Smooth muscle cell (in vitro differentiated cells): ENCODE measurements around the gene RRP9. TPM values are rescaled to one million over a fixed set of nuclear protein-coding genes. Genes with fewer than 3 reads are reported as not detected.
"Not testable (repeated sequence)": the region's sequence is repeated elsewhere in the genome, so short reads cannot be mapped to it uniquely, and the experiment has no call there.

Experiments
- DNase-seq: peaks from one replicate; lab custom pipeline; 2025; ENCODE audit not compliant: unreplicated experiment; lab: John Stamatoyannopoulos, UW
- H2AFZ ChIP-seq: fragments of 200-600 bp; sonication (generic); 2 replicates; pipeline ENCODE4 v1.6.0; 2016; ENCODE audit warnings: antibody characterized with exemption, low read depth, mild to moderate bottlenecking
- H3F3A ChIP-seq: fragments of 200-600 bp; sonication (generic); 2 replicates; pipeline ENCODE4 v1.6.0; 2017; ENCODE audit warnings: antibody characterized with exemption, low read depth
- H3K27ac ChIP-seq: fragments of 200-600 bp; sonication (generic); 2 replicates; pipeline ENCODE4 v1.5.1; 2016; ENCODE audit warnings: low read depth, mild to moderate bottlenecking
- H3K27me3 ChIP-seq: fragments of 200-600 bp; sonication (generic); 2 replicates; pipeline ENCODE4 v1.6.1; 2016; ENCODE audit warnings: low read depth, mild to moderate bottlenecking
- H3K36me3 ChIP-seq: fragments of 200-600 bp; sonication (generic); 2 replicates; pipeline ENCODE4 v1.5.1; 2016; ENCODE audit warnings: low read depth
- H3K4me1 ChIP-seq: fragments of 200-600 bp; sonication (generic); 2 replicates; pipeline ENCODE4 v1.5.1; 2016; ENCODE audit warnings: low read depth
- H3K4me2 ChIP-seq: fragments of 200-600 bp; sonication (generic); 2 replicates; pipeline ENCODE4 v1.6.0; 2016; ENCODE audit warnings: mild to moderate bottlenecking
- H3K4me3 ChIP-seq: fragments of 200-600 bp; sonication (generic); 2 replicates; pipeline ENCODE4 v1.5.1; 2016; ENCODE audit warnings: mild to moderate bottlenecking
- H3K79me2 ChIP-seq: fragments of 200-600 bp; sonication (generic); 2 replicates; pipeline ENCODE4 v1.6.0; 2016; ENCODE audit warnings: low read depth, mild to moderate bottlenecking
- H3K9ac ChIP-seq: fragments of 200-600 bp; sonication (generic); 2 replicates; pipeline ENCODE4 v1.6.0; 2016; ENCODE audit warnings: low read depth
- H3K9me3 ChIP-seq: fragments of 200-600 bp; sonication (generic); replicated peaks from 2 replicates; pipeline ENCODE4 v1.5.1; 2016; ENCODE audit warnings: low read depth
- H4K20me1 ChIP-seq: fragments of 200-600 bp; sonication (generic); 2 replicates; pipeline ENCODE4 v1.6.0; 2016; ENCODE audit warnings: low read depth
- WGBS: methylation state at CpG from one replicate; pipeline ENCODE4 v1.1.7; 2016; ENCODE audit warnings: low lambda C conversion rate; 5-methylcytosine and 5-hydroxymethylcytosine counted together
- polyA plus RNA-seq: library from polyadenylated mRNA; unstranded; fragments of >200 nt; fragmentation: Nextera tagmentation; extraction: Ambion mirVana; gene quantifications from 2 replicates; pipeline ENCODE4 v1.2.1, GENCODE V29; 2016
- total RNA-seq: library from RNA; depleted of rRNA; stranded (reverse); fragments of >200 nt; gene quantifications from 2 replicates; pipeline ENCODE4 v1.2.3, GENCODE V29; 2014
- TF ChIP-seq, protein P1 (sequence below): fragments of 200-600 bp; sonication (generic); IDR thresholded peaks from 2 replicates; pipeline ENCODE4 v1.5.1; 2017; ENCODE audit warnings: borderline replicate concordance, mild to moderate bottlenecking, antibody characterized with exemption; ENCODE audit not compliant: insufficient read depth, poor library complexity, severe bottlenecking

RRP9 gene
- total and polyA plus RNA-seq, 2 experiments from 2014 or later, result 13.1 to 23.9 TPM

DNA sequence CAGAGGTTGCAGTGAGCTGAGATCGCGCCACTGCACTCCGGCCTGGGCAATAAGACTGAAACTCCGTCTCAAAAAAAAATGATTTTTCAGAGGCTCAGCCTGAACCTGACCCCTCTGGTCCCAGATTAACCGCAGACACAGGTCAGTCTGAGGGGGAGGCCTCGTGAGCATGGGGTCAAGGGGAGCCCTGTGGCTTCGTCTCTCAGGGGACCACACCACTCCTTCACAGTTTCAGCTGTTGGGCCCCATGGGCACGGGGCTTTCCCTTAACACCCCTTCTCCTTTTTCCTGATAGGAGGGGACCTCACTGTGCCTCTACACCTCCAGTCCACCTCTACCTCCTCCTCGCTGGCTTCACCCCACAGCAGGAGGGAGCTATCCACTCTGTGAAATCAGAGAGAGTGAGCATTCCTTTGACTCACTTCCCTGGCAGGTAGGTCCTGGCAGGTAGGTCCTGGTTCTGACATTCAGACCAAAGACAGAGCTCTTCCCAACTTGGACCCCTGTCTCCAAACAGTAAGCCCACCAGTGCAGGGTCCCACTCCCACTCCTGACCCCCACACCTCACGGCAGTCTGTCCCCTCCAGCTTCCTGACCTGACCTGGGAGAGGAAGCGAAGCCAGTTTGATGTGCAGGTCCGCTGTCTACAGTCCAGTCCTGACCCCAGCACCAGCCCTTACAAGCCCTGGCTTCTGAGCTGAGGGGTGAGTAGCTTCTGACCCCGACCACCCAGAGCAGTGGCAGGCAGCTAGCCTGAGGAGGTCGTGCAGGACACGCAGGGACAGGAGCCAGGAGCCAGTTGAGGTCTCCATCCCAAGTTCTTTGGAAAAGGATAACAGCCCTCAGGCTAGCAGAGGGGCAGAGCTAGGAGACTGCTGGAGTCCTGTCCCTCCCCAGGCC is 9.0 kb downstream of the RRP9 start:
- H3K27ac ChIP-seq, result no peak overlapping the region
- DNase-seq, result no peak
- no peaks in the 10 kb centered on the region for H3F3A ChIP-seq
- no peaks in the 10 kb centered on the region for H3K36me3 ChIP-seq
- WGBS, result 98% methylated on average over 15 of the region's 15 CpGs
- no peak overlapping the region for H3K4me2 ChIP-seq
- H3K4me1 ChIP-seq, result no peaks in the 10 kb centered on the region
- H3K9me3 ChIP-seq, result no peaks in the 10 kb centered on the region
- TF ChIP-seq, protein P1, sequence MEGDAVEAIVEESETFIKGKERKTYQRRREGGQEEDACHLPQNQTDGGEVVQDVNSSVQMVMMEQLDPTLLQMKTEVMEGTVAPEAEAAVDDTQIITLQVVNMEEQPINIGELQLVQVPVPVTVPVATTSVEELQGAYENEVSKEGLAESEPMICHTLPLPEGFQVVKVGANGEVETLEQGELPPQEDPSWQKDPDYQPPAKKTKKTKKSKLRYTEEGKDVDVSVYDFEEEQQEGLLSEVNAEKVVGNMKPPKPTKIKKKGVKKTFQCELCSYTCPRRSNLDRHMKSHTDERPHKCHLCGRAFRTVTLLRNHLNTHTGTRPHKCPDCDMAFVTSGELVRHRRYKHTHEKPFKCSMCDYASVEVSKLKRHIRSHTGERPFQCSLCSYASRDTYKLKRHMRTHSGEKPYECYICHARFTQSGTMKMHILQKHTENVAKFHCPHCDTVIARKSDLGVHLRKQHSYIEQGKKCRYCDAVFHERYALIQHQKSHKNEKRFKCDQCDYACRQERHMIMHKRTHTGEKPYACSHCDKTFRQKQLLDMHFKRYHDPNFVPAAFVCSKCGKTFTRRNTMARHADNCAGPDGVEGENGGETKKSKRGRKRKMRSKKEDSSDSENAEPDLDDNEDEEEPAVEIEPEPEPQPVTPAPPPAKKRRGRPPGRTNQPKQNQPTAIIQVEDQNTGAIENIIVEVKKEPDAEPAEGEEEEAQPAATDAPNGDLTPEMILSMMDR, result no peak
- no peak overlapping the region for H3K9ac ChIP-seq
- H3K27me3 ChIP-seq, result no peaks in the 10 kb centered on the region
- no peak overlapping the region for H3K4me3 ChIP-seq
- no peaks in the 10 kb centered on the region for H3K79me2 ChIP-seq
- H2AFZ ChIP-seq, result no peak overlapping the region
- no peaks in the 10 kb centered on the region for H4K20me1 ChIP-seq

DNA sequence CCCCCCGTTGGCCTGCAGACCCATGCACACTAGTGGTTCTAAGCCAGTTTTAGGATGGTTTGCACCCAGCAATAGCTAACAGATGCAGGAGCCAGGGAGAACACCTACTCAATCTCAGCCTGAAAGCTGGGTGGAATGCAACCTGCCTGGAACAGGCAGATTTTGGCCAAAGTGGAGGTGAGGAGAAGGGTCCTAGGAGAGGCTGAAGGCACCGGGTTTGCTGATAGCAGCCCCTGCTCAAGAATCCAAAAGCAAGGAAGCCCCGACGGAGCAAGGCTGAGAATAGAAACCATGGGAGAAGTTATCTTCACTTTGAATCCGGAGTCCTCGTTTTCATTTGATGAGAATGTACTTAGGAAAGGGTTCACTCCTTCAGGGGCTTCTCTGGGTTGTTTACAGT is 9.9 kb downstream of the RRP9 start:
- H2AFZ ChIP-seq, result no peak overlapping the region
- H3K4me3 ChIP-seq, result no peak overlapping the region
- no peaks in the 10 kb centered on the region for H3K36me3 ChIP-seq
- H3K4me2 ChIP-seq, result no peak overlapping the region
- DNase-seq, result no peak
- no peaks in the 10 kb centered on the region for H3K27me3 ChIP-seq
- H3K4me1 ChIP-seq, result no peaks in the 10 kb centered on the region
- H3F3A ChIP-seq, result no peaks in the 10 kb centered on the region
- H4K20me1 ChIP-seq, result no peaks in the 10 kb centered on the region
- no peak overlapping the region for H3K9ac ChIP-seq
- H3K9me3 ChIP-seq, result no peaks in the 10 kb centered on the region
- TF ChIP-seq, protein P1, result no peak
- 100% methylated on average over 6 of the region's 6 CpGs for WGBS
- no peak overlapping the region for H3K27ac ChIP-seq
- no peaks in the 10 kb centered on the region for H3K79me2 ChIP-seq

DNA sequence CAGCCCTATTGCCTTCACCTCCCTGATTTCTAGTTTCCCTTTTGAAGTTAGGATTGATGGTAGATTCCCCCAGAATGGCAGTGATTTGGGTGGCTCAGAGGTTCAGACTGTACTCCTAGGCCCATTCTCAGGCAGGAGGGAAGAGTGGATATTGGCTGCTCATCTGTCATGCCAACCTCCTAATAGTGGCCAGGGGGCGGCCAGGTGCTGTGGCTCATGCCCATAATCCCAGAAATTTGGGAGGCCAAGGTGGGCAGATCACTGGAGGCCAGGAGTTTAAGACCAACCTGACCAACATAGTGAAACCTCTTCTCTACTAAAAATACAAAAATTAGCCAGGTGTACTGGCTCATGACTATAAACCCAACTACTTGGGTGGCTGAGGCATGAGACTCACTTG is 11.3 kb downstream of the RRP9 start:
- TF ChIP-seq, protein P1, result no peak
- Histone ChIP-seq H3K4me1 (no peaks in the 10 kb centered on the region), H3K27me3 (no peaks in the 10 kb centered on the region), H4K20me1 (no peaks in the 10 kb centered on the region), H3F3A (no peaks in the 10 kb centered on the region), H3K9me3 (no peaks in the 10 kb centered on the region), H3K4me3 (no peak overlapping the region), H3K4me2 (no peak overlapping the region), H3K9ac (no peak overlapping the region), H2AFZ (no peak overlapping the region), H3K27ac (no peak overlapping the region), H3K79me2 (no peaks in the 10 kb centered on the region), H3K36me3 (no peaks in the 10 kb centered on the region)
- 100% methylated on average over 1 of the region's 1 CpG for WGBS
- no peak for DNase-seq

DNA sequence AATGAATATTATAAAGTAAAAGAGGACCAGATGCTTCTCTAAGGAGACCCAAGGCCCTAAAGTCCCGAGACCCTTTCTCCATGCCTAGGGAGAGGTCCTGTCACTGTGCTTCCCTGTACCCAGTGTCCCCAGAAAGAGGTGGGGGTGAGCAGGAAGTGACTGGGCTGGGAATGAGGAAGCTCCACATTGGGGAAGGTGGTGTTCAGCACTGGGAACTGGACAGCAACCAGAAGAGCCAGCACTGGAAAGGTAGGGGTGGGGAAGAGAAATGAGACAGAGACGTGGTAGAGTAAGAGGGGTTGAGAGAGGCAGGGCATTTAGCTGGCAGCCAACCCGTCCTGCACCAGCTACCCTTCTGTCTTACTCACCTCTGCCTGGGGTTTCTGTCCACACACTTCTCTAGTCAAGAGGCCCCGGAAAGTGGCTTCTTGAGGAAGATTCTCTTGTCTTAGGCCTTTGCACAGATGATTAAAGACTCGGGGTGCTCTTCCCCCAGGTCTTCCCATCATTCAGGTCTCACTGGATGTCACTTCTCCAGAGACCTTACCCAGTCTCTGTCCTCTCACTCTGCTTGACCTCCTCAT is 12.2 kb downstream of the RRP9 start:
- Histone ChIP-seq H3K9ac (no peak overlapping the region), H2AFZ (no peak overlapping the region), H3K27me3 (no peaks in the 10 kb centered on the region), H3K79me2 (no peaks in the 10 kb centered on the region), H3F3A (no peaks in the 10 kb centered on the region), H3K4me3 (no peak overlapping the region), H3K4me2 (no peak overlapping the region), H3K36me3 (no peaks in the 10 kb centered on the region), H3K27ac (no peak overlapping the region), H4K20me1 (no peaks in the 10 kb centered on the region), H3K9me3 (no peaks in the 10 kb centered on the region), H3K4me1 (no peaks in the 10 kb centered on the region)
- WGBS, result 84% methylated on average over 5 of the region's 5 CpGs
- TF ChIP-seq, protein P1, result no peak
- DNase-seq, result no peak

DNA sequence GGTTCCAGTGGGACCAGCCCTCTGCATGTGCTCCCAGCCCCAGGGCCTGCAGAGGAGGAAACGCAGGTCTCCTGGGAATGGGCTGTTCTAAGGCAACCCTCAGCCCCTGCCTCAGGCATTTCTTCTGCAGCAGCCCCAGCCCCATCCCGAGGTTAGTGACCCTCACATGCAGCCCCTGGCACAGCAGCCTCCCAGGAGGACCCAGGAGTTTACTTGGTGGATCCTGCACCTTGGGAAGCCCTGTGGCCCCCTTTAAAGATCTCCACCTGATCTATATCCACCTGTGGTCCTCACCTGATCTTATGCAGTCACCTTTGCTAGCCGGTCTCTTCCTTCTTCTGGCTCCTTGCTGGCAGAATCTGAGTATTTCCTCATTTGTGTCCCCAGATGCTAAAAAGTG is 12.7 kb downstream of the RRP9 start:
- not testable (repeated sequence) for H2AFZ ChIP-seq, H4K20me1 ChIP-seq, H3K9me3 ChIP-seq, H3K4me2 ChIP-seq, H3K36me3 ChIP-seq, H3K27ac ChIP-seq, H3K79me2 ChIP-seq, H3K4me3 ChIP-seq, H3K9ac ChIP-seq, H3K4me1 ChIP-seq, DNase-seq, H3F3A ChIP-seq, H3K27me3 ChIP-seq
- WGBS, result 94% methylated on average over 3 of the region's 3 CpGs
